Left ventricle myocardium inferior (tissue), 1 donor: Measurements from ENCODE around the gene GSTT2. TPM values are rescaled to one million over a fixed set of nuclear protein-coding genes. Genes with fewer than 3 reads are reported as not detected.

ENCODE experiments used
- DNase-seq: peaks from one replicate; pipeline ENCODE4 v3.0.0-alpha.2; 2020
- H3K27ac ChIP-seq: fragments of 200-600 bp; replicated peaks from 2 replicates; pipeline ENCODE4 v1.8.0; 2021
- H3K27me3 ChIP-seq: fragments of 200-600 bp; 2 replicates; pipeline ENCODE4 v1.8.0; 2021; ENCODE audit warnings: low read depth
- H3K36me3 ChIP-seq: fragments of 200-600 bp; 2 replicates; pipeline ENCODE4 v1.8.0; 2021
- H3K4me1 ChIP-seq: fragments of 200-600 bp; 2 replicates; pipeline ENCODE4 v1.8.0; 2021
- H3K4me3 ChIP-seq: fragments of 200-600 bp; 2 replicates; pipeline ENCODE4 v1.8.0; 2021; ENCODE audit warnings: mild to moderate bottlenecking, moderate library complexity
- H3K9me3 ChIP-seq: fragments of 200-600 bp; replicated peaks from 2 replicates; pipeline ENCODE4 v1.8.0; 2021
- CTCF ChIP-seq: fragments of 200-600 bp; IDR thresholded peaks from 2 replicates; pipeline ENCODE4 v1.8.0; 2021; ENCODE audit warnings: antibody characterized with exemption, mild to moderate bottlenecking, borderline replicate concordance
- intact Hi-C: fragments of 100-400 bp; cut with micrococcal nuclease; formaldehyde crosslinking; loops from one replicate; pipeline ENCODE4 v1.11.0; 2022
- total RNA-seq: library from RNA; stranded (reverse); fragmentation: NEBNext Ultra II Directional; extraction: Animal tissue kit (Norgen Biotek cat#: 25700); gene quantifications from one replicate; pipeline ENCODE4 v1.2.1, GENCODE V29; 2021
- donor health status: DM: no; HTN: yes; CAD: no; lungs with severe emphysema.

GSTT2 gene
- total RNA-seq, 1 donor from 2014 or later, result 0.66 TPM

- DNase-seq, result no peak
- H3K9me3 ChIP-seq, result no peaks in the 10 kb centered on the region
- H3K36me3 ChIP-seq, result no peaks in the 10 kb centered on the region
- no peaks in the 10 kb centered on the region for H3K27me3 ChIP-seq
- peaks cover 27% of the 10 kb centered on the region for H3K4me1 ChIP-seq
- no peak overlapping the region for H3K27ac ChIP-seq
- intact Hi-C loops, result no loop called here
- no peak overlapping the region for H3K4me3 ChIP-seq
- TF ChIP-seq CTCF, result no peak
These were observed 24.0 kb downstream of the GSTT2 start for GRCh38 chr22:24003887-24004286.

GRCh38 chr22:24005201-24005600, 25.3 kb downstream of the GSTT2 start, which contains the start of gene GSTT4:
TSS of gene GSTT4 (minus strand) at chr22:24005453. CDS start at chr22:24005356, 97 bp downstream.
- peak; percentile 88 for DNase-seq
- no peak for TF ChIP-seq CTCF
- intact Hi-C loops, result no loop called here
- Histone ChIP-seq H3K9me3 (no peaks in the 10 kb centered on the region), H3K4me3 (no peak within 1 kb of the TSS), H3K36me3 (no peaks in the 10 kb centered on the region), H3K27me3 (no peaks in the 10 kb centered on the region), H3K4me1 (peaks cover 27% of the 10 kb centered on the region), H3K27ac (peak within 1 kb of the TSS; percentile 82)

GRCh38 chr22:24006207-24006913, 26.4 kb downstream of the GSTT2 start:
- Histone ChIP-seq H3K27ac (peak overlapping the region; percentile 82), H3K27me3 (no peaks in the 10 kb centered on the region), H3K9me3 (no peaks in the 10 kb centered on the region), H3K4me1 (peaks cover 29% of the 10 kb centered on the region), H3K4me3 (no peak overlapping the region), H3K36me3 (no peaks in the 10 kb centered on the region)
- DNase-seq, result no peak
- intact Hi-C loops, result no loop called here
- TF ChIP-seq CTCF, result no peak

- H3K27ac ChIP-seq, result no peak overlapping the region
- TF ChIP-seq CTCF, result no peak
- peaks cover 33% of the 10 kb centered on the region for H3K4me1 ChIP-seq
- H3K9me3 ChIP-seq, result no peaks in the 10 kb centered on the region
- no peaks in the 10 kb centered on the region for H3K36me3 ChIP-seq
- no peak for DNase-seq
- no peak overlapping the region for H3K4me3 ChIP-seq
- H3K27me3 ChIP-seq, result no peaks in the 10 kb centered on the region
- intact Hi-C loops, result no loop called here
These were observed 26.9 kb downstream of the GSTT2 start for GRCh38 chr22:24006914-24007214.

GRCh38 chr22:24007253-24008021, 27.5 kb downstream of the GSTT2 start:
- H3K27me3 ChIP-seq, result no peaks in the 10 kb centered on the region
- TF ChIP-seq CTCF, result no peak
- H3K9me3 ChIP-seq, result no peaks in the 10 kb centered on the region
- no peak overlapping the region for H3K4me3 ChIP-seq
- H3K4me1 ChIP-seq, result peaks cover 34% of the 10 kb centered on the region
- H3K36me3 ChIP-seq, result no peaks in the 10 kb centered on the region
- H3K27ac ChIP-seq, result no peak overlapping the region
- intact Hi-C loops, result no loop called here
- no peak for DNase-seq
